ENCODE data around the gene CLCNKB.

DNA sequence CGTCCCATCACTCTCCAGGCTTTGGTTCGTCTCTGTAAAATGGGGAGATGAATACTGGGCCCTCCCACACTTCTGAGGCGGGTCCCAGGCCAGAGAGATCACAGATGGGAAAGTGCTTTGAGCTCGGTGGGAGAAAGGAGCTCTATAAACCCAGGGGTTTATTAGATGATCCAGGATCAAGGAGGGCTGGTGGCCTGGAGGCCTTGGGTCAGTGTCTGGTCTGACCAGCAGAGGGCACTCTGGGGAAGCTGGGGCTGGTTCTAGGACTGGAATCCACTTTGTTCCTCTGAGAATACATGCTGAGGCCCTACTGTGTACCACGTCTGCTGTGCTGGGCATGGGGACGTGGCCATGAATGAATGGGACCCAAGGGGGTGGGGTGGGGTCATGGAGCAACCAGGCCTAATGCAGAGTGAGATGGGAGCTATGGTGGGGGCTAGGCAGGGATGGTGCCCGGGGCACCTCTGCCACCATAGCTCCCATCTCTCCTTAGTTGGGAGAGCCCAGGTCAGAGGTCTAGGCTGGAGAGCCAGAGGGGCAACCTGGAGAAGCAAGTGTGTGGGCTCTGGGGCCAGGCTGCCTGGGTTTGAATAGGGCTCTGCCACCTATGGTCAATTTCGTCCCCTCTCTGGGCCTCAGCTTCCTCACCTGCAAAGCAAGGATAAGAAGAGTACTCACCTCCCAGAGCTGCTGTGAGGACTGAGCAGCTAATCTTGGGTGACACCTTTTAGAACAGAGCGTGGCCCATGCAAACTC lies 38.9 kb downstream of the CLCNKB start:
- no peak for TF ChIP-seq EZH2phosphoT487 (IDR thresholded peaks at IDR 0.05)
- TF ChIP-seq, protein P1, sequence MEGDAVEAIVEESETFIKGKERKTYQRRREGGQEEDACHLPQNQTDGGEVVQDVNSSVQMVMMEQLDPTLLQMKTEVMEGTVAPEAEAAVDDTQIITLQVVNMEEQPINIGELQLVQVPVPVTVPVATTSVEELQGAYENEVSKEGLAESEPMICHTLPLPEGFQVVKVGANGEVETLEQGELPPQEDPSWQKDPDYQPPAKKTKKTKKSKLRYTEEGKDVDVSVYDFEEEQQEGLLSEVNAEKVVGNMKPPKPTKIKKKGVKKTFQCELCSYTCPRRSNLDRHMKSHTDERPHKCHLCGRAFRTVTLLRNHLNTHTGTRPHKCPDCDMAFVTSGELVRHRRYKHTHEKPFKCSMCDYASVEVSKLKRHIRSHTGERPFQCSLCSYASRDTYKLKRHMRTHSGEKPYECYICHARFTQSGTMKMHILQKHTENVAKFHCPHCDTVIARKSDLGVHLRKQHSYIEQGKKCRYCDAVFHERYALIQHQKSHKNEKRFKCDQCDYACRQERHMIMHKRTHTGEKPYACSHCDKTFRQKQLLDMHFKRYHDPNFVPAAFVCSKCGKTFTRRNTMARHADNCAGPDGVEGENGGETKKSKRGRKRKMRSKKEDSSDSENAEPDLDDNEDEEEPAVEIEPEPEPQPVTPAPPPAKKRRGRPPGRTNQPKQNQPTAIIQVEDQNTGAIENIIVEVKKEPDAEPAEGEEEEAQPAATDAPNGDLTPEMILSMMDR (IDR thresholded peaks at IDR 0.05) = peak; percentile 92
